ENCODE results near the gene TTLL11. TPM values are rescaled to one million over a fixed set of nuclear protein-coding genes. Genes with fewer than 3 reads are reported as not detected.

TTLL11 gene
- polyA plus RNA-seq, 1 of the 3 experiments (the other 2 are of a cell fraction), result 6.8 TPM

DNA sequence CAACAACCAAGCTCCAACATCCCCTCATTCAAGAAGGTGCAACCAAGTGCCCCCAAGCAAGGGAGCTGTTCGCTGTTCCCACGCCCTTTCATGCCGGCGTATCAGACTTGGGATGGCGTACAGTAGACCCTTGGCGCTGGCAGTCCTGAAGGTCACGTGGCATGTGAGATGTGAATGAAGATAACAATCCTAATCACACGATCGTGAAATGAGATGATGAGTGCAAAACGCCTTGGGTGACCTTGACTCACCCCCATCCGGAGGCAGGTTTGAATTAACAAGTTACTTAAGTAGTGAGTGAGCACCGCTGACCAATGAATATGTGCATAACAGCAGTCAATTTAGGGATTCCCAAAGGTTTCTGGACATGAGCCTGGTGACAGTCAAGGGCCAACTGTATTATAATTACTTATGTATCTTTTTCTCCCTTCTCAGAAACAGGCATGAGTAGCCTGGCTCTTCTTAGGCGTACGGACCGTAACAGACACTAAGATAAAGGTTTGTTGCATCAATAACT is 150.2 kb downstream of the TTLL11 start:
- CTCF ChIA-PET, result no interaction called here

DNA sequence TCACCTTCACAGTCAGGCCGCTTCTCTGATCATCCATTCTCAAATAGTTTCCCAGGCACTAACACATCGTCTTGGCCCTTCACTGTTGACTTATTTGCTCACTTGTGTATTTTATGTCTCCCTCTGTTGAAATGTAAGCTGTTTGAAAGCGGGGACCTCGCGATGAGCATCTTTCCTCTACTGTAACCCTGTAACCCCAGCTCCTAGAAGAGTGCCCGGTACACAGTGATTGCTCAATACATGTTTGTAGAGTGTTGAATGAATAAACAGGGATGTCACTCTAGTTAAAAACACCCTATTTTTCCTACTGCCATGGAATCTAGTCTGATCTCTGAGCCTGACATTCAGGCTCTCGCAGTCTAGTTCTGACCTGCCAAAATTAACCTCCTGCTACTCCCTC is 150.8 kb downstream of the TTLL11 start:
- no peak for DNase-seq
- no peaks in the 10 kb centered on the region for H3K27me3 ChIP-seq (ENCODE audit: insufficient read depth)
- POLR2A ChIA-PET, result interaction anchor here (1.5 kb wide), 1 partner anchor 10 kb away, joined by 6 read pairs; no protein-coding TSS in a partner anchor
- CTCF ChIA-PET, result no interaction called here
- H3K9me3 ChIP-seq, result no peaks in the 10 kb centered on the region
- no peak overlapping the region for H3K27ac ChIP-seq (ENCODE audit: low read depth in 2 of 2, low read length in 1 of 2)
- H2AFZ ChIP-seq (ENCODE audit: low read depth), result no peak overlapping the region
- no peak overlapping the region for H3K9ac ChIP-seq
- no peak for TF ChIP-seq ELF1 (IDR thresholded peaks at IDR 0.05)
- TF ChIP-seq RCOR1 (IDR thresholded peaks at IDR 0.05; ENCODE audit: low read length), result no peak
- H3K4me2 ChIP-seq, result no peak overlapping the region
- WGBS (ENCODE audit: low lambda C conversion rate), result 88% methylated on average over 7 of the region's 7 CpGs
- H3F3A ChIP-seq (replicated peaks; ENCODE audit: insufficient read depth), result peaks cover 27% of the 10 kb centered on the region
- peaks cover 0 to 11% of the 10 kb centered on the region in 2 experiments for H3K36me3 ChIP-seq (replicated peaks in 1 of 2; ENCODE audit: control insufficient read depth in 1 of 2, insufficient read depth in 2 of 2, low read length in 1 of 2)
- H3K4me3 ChIP-seq (ENCODE audit: low read depth in 2 of 2, low read length in 1 of 2), result no peak overlapping the region
- no peaks in the 10 kb centered on the region for H4K20me1 ChIP-seq (ENCODE audit: insufficient read depth)
- no peaks in the 10 kb centered on the region for H3K9me2 ChIP-seq
- H3K4me1 ChIP-seq (ENCODE audit: control insufficient read depth in 1 of 2, insufficient read depth in 2 of 2, low read depth in 1 of 2, low read length in 1 of 2), result peaks cover 14 to 26% of the 10 kb centered on the region in 2 experiments
- H3K79me2 ChIP-seq (ENCODE audit: insufficient read depth), result peaks cover 55% of the 10 kb centered on the region

More for the DNA sequence above, 150.2 kb downstream of the TTLL11 start:
- H3K4me1 ChIP-seq (ENCODE audit: control insufficient read depth in 1 of 2, insufficient read depth in 2 of 2, low read depth in 1 of 2, low read length in 1 of 2), result peaks cover 14 to 31% of the 10 kb centered on the region in 2 experiments
- no peak overlapping the region for H3K4me2 ChIP-seq
- H4K20me1 ChIP-seq (ENCODE audit: insufficient read depth), result no peaks in the 10 kb centered on the region
- H3K9ac ChIP-seq, result no peak overlapping the region
- DNase-seq, result no peak
- H3K27ac ChIP-seq (ENCODE audit: low read depth in 2 of 2, low read length in 1 of 2), result peak overlapping the region in 1 of 2 experiments; percentile 99; a peak in 1 of 4 replicates
- H3K4me3 ChIP-seq (ENCODE audit: low read depth in 2 of 2, low read length in 1 of 2), result no peak overlapping the region
- H3K36me3 ChIP-seq (replicated peaks in 1 of 2; ENCODE audit: control insufficient read depth in 1 of 2, insufficient read depth in 2 of 2, low read length in 1 of 2), result peaks cover 0 to 6% of the 10 kb centered on the region in 2 experiments
- H2AFZ ChIP-seq (ENCODE audit: low read depth), result no peak overlapping the region
- POLR2A ChIA-PET, result interaction anchor here (1.5 kb wide), 1 partner anchor 10 kb away, joined by 6 read pairs; no protein-coding TSS in a partner anchor
- no peaks in the 10 kb centered on the region for H3K9me3 ChIP-seq
- H3K9me2 ChIP-seq, result no peaks in the 10 kb centered on the region
- peaks cover 57% of the 10 kb centered on the region for H3K79me2 ChIP-seq (ENCODE audit: insufficient read depth)
- H3K27me3 ChIP-seq (ENCODE audit: insufficient read depth), result no peaks in the 10 kb centered on the region
- H3F3A ChIP-seq (replicated peaks; ENCODE audit: insufficient read depth), result peaks cover 27% of the 10 kb centered on the region
- 92% methylated on average over 15 of the region's 15 CpGs for WGBS (ENCODE audit: low lambda C conversion rate)
- no peak for TF ChIP-seq CHD2 (IDR thresholded peaks at IDR 0.05; ENCODE audit: low read length, partially characterized antibody)
- no peak for TF ChIP-seq MEF2A (IDR thresholded peaks at IDR 0.05; ENCODE audit: borderline replicate concordance, low read depth)
- TF ChIP-seq RCOR1 (IDR thresholded peaks at IDR 0.05; ENCODE audit: low read length), result no peak

DNA sequence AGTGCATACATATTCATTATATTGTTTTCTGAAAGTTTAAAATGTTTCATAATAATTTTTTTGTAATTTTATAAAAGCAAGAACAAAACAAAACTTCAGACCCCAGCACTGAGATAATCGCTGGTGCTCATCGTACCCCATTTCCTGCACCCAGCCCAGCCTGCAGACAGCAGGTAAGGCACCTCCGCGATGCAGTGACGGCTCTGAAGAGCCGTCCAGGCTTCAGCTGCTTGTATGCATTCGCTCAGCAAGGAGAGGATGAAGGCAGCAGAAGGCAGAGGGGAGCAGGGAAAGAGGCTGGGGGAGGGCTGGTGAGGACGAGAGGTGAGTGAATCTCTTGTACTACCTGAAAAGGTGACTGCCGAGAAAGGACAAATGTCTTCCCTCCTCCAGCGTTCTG is 153.5 kb downstream of the TTLL11 start:
- Histone ChIP-seq H3F3A (replicated peaks; ENCODE audit: insufficient read depth) (peaks cover 8% of the 10 kb centered on the region), H3K79me2 (ENCODE audit: insufficient read depth) (peaks cover 67% of the 10 kb centered on the region), H3K4me3 (ENCODE audit: low read depth in 2 of 2, low read length in 1 of 2) (no peak overlapping the region), H3K4me2 (no peak overlapping the region), H3K9ac (no peak overlapping the region), H2AFZ (ENCODE audit: low read depth) (no peak overlapping the region), H3K9me3 (no peaks in the 10 kb centered on the region), H3K27me3 (ENCODE audit: insufficient read depth) (no peaks in the 10 kb centered on the region), H3K36me3 (replicated peaks in 1 of 2; ENCODE audit: control insufficient read depth in 1 of 2, insufficient read depth in 2 of 2, low read length in 1 of 2) (peaks cover 0 to 11% of the 10 kb centered on the region in 2 experiments), H3K9me2 (no peaks in the 10 kb centered on the region), H4K20me1 (ENCODE audit: insufficient read depth) (no peaks in the 10 kb centered on the region), H3K27ac (ENCODE audit: low read depth in 2 of 2, low read length in 1 of 2) (no peak overlapping the region), H3K4me1 (ENCODE audit: control insufficient read depth in 1 of 2, insufficient read depth in 2 of 2, low read depth in 1 of 2, low read length in 1 of 2) (peaks cover 8 to 11% of the 10 kb centered on the region in 2 experiments)
- DNase-seq, result no peak
- WGBS (ENCODE audit: low lambda C conversion rate), result 87% methylated on average over 10 of the region's 10 CpGs
- ChIA-PET POLR2A (no interaction called here), CTCF (interaction anchor here (1.1 to 3.2 kb wide), 2 partner anchors 9 to 393 kb away, joined by 3 to 12 read pairs; no protein-coding TSS in a partner anchor)
- TF ChIP-seq FOXJ3 (CRISPR knock-in tag; IDR thresholded peaks at IDR 0.05), result no peak
- TF ChIP-seq TCF12 (IDR thresholded peaks at IDR 0.05), result no peak
- no peak for TF ChIP-seq RXRA (IDR thresholded peaks at IDR 0.05; ENCODE audit: borderline replicate concordance, low read depth)

All from SK-N-SH (cell line).